Measurements from ENCODE around the gene IFNL1.

DNA sequence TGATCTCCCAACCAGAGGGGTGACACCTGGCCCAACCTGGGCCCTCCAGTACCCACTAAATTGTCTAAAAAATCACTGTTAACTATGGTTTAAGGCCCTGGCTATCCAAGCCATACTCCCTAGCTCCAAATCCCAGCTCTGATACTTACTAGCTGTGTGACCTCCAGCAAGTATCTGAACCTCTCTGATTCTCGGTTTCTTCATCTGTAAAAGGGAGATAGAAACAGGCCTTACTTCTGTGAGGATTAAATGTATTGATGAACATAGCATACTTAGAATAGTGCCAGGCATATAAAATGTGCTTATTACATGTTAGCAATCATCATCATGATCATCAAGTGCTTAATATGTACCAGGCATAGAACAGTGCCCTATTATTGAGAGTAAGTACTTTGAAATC lies 19.7 kb downstream of the IFNL1 start:
- TF ChIP-seq, protein P1, sequence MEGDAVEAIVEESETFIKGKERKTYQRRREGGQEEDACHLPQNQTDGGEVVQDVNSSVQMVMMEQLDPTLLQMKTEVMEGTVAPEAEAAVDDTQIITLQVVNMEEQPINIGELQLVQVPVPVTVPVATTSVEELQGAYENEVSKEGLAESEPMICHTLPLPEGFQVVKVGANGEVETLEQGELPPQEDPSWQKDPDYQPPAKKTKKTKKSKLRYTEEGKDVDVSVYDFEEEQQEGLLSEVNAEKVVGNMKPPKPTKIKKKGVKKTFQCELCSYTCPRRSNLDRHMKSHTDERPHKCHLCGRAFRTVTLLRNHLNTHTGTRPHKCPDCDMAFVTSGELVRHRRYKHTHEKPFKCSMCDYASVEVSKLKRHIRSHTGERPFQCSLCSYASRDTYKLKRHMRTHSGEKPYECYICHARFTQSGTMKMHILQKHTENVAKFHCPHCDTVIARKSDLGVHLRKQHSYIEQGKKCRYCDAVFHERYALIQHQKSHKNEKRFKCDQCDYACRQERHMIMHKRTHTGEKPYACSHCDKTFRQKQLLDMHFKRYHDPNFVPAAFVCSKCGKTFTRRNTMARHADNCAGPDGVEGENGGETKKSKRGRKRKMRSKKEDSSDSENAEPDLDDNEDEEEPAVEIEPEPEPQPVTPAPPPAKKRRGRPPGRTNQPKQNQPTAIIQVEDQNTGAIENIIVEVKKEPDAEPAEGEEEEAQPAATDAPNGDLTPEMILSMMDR (IDR thresholded peaks at IDR 0.05) = no peak
- TF ChIP-seq POLR2A (IDR thresholded peaks at IDR 0.05) = no peak

Data from right lobe of liver (tissue), 4 donors.